ENCODE results near the gene CD1B. TPM values are rescaled to one million over a fixed set of nuclear protein-coding genes. Genes with fewer than 3 reads are reported as not detected.
"Not testable (repeated sequence)": the region's sequence is repeated elsewhere in the genome, so short reads cannot be mapped to it uniquely, and the experiment has no call there.

Gene CD1B
- total and polyA plus RNA-seq, 2 donors = 0.09 TPM; not detected in 1

DNA sequence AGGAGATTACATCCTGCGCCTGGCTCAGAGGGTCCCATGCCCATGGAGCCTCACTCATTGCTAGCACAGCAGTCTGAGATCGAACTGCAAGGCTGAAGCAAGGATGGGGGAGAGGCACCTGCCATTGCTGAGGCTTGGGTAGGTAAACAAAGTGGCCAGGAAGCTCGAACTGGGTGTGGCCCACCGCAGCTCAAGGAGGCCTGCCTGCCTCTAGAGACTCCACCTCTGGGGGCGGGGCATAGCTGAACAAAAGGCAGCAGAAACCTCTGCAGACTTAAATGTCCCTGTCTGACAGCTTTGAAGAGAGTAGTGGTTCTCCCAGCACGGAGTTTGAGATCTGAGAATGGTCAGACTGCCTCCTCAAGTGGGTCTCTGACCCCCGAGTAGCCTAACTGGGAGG is 5.1 kb upstream of the CD1B start:
- not testable (repeated sequence) for DNase-seq (ENCODE audit: extremely low spot score); H3K4me1 ChIP-seq (ENCODE audit: insufficient read depth); H3K27ac ChIP-seq (ENCODE audit: low read depth); H3K4me3 ChIP-seq (ENCODE audit: low read depth, low read length); H3K36me3 ChIP-seq (ENCODE audit: insufficient read depth)
- 69% methylated on average over 7 of the region's 7 CpGs for WGBS

DNA sequence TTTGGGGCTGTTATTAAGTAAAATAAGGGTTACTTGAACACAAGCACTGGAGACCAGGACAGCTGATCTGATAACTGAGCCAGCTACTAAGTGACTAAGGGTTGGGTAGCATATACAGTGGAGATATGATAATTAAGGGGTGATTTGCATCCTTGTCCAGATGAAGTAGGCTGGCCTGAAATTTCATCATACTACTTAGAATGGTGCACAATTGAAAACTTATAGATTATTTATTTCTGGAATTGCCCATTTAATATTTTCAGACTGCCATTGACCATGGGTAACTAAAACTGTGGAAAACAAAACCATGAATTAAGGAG is 3.8 kb upstream of the CD1B start:
- no peak overlapping the region for H3K4me3 ChIP-seq (ENCODE audit: low read depth, low read length)
- no peaks in the 10 kb centered on the region for H3K4me1 ChIP-seq (ENCODE audit: insufficient read depth)
- H3K36me3 ChIP-seq (ENCODE audit: insufficient read depth) = no peaks in the 10 kb centered on the region
- DNase-seq (ENCODE audit: extremely low spot score) = no peak
- no peak overlapping the region for H3K27ac ChIP-seq (ENCODE audit: low read depth)

GRCh38 chr1:158334526-158335212 is 3.3 kb upstream of the CD1B start:
- no peak for DNase-seq (ENCODE audit: extremely low spot score)
- H3K27ac ChIP-seq (ENCODE audit: low read depth) = no peak overlapping the region
- WGBS = 56% methylated on average over 2 of the region's 2 CpGs
- no peak overlapping the region for H3K4me3 ChIP-seq (ENCODE audit: low read depth, low read length)
- no peaks in the 10 kb centered on the region for H3K4me1 ChIP-seq (ENCODE audit: insufficient read depth)
- H3K36me3 ChIP-seq (ENCODE audit: insufficient read depth) = no peaks in the 10 kb centered on the region

DNA sequence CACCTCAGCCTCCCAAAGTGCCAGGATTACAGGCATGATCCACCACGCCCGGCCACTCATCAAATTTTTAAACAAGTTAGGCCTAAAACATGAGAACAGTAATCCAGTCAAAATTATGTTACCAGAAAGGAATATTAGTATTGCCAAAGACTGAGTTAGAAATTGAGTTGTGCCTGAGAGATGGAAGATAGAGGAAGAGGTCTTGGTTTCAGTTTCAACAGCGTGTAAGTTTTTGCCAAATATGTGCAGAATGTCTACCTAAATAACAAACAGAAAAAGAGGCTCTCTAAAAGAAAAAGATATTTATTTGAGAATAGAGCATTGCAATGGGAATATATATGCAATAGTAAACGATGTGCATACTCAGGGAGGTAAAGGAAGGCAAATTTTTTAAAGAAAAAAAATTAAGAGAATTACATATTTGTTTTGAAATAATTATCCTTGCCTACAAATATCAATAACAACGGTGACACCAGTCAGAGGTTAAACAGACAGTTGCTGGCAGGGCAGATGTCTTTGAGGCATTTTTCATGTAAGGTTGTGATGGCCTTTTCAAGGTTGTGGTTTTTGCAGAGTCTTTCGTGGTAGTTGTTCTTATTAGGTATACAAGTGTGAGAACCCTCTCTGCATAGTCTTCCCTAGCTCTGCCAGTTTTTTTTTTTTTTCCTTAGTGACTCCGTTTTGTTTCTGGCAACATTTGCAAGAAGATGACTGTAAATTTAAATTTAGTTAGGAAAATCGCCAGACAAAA is 2.2 kb upstream of the CD1B start:
- Histone ChIP-seq H3K36me3 (ENCODE audit: insufficient read depth) (no peaks in the 10 kb centered on the region), H3K27ac (ENCODE audit: low read depth) (no peak overlapping the region), H3K4me1 (ENCODE audit: insufficient read depth) (no peaks in the 10 kb centered on the region), H3K4me3 (ENCODE audit: low read depth, low read length) (no peak overlapping the region)
- no peak for DNase-seq (ENCODE audit: extremely low spot score)
- 62% methylated on average over 8 of the region's 8 CpGs for WGBS

- DNase-seq (ENCODE audit: extremely low spot score) = no peak
- H3K4me1 ChIP-seq (ENCODE audit: insufficient read depth) = no peaks in the 10 kb centered on the region
- WGBS = 89% methylated on average over 1 of the region's 1 CpG
Observed at GRCh38 chr1:158331106-158331425, 265 bp downstream of the CD1B start.

GRCh38 chr1:158330391-158331105 is 783 bp downstream of the CD1B start:
- no peaks in the 10 kb centered on the region for H3K36me3 ChIP-seq (ENCODE audit: insufficient read depth)
- no peak overlapping the region for H3K27ac ChIP-seq (ENCODE audit: low read depth)
- WGBS = 82% methylated on average over 11 of the region's 11 CpGs
- H3K4me1 ChIP-seq (ENCODE audit: insufficient read depth) = no peaks in the 10 kb centered on the region
- DNase-seq (ENCODE audit: extremely low spot score) = no peak
- H3K4me3 ChIP-seq (ENCODE audit: low read depth, low read length) = no peak overlapping the region

More at GRCh38 chr1:158331106-158331425, 265 bp downstream of the CD1B start:
- Histone ChIP-seq H3K27ac (ENCODE audit: low read depth) (no peak overlapping the region), H3K36me3 (ENCODE audit: insufficient read depth) (no peaks in the 10 kb centered on the region), H3K4me3 (ENCODE audit: low read depth, low read length) (no peak overlapping the region)

DNA sequence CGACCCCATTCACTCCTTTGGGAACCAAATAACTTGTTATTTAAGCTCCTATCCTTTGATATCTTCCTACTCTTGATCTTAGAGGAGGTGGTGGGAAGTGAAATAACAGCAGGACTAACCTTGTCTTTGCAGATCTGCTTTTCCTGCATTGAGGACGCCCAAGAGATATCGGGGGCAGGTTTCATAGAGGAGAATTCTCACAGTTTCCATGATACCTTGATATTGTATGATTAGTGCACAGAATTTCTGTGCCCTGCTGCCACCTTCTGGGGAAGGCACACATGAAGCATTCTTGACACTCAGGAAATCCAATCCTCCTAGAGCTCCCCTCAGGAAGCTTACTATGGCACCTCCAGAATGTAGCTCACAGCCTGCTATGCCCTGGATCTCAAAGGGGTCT is 1.6 kb downstream of the CD1B start:
- H3K4me1 ChIP-seq (ENCODE audit: insufficient read depth) = no peaks in the 10 kb centered on the region
- no peaks in the 10 kb centered on the region for H3K36me3 ChIP-seq (ENCODE audit: insufficient read depth)
- no peak for DNase-seq (ENCODE audit: extremely low spot score)
- no peak overlapping the region for H3K4me3 ChIP-seq (ENCODE audit: low read depth, low read length)
- WGBS = 83% methylated on average over 3 of the region's 3 CpGs
- H3K27ac ChIP-seq (ENCODE audit: low read depth) = no peak overlapping the region

- H3K27ac ChIP-seq (ENCODE audit: low read depth) = no peak overlapping the region
- 90% methylated on average over 7 of the region's 7 CpGs for WGBS
- no peak for DNase-seq (ENCODE audit: extremely low spot score)
Observed at GRCh38 chr1:158329300-158329699, 2.0 kb downstream of the CD1B start.

GRCh38 chr1:158328426-158328825 is 2.9 kb downstream of the CD1B start:
- DNase-seq (ENCODE audit: extremely low spot score) = no peak
- no peaks in the 10 kb centered on the region for H3K4me1 ChIP-seq (ENCODE audit: insufficient read depth)
- H3K27ac ChIP-seq (ENCODE audit: low read depth) = no peak overlapping the region
- 84% methylated on average over 3 of the region's 3 CpGs for WGBS
- H3K36me3 ChIP-seq (ENCODE audit: insufficient read depth) = no peaks in the 10 kb centered on the region
- no peak overlapping the region for H3K4me3 ChIP-seq (ENCODE audit: low read depth, low read length)

More at GRCh38 chr1:158329300-158329699, 2.0 kb downstream of the CD1B start:
- H3K4me1 ChIP-seq (ENCODE audit: insufficient read depth) = no peaks in the 10 kb centered on the region
- no peaks in the 10 kb centered on the region for H3K36me3 ChIP-seq (ENCODE audit: insufficient read depth)
- no peak overlapping the region for H3K4me3 ChIP-seq (ENCODE audit: low read depth, low read length)

- H3K27ac ChIP-seq (ENCODE audit: low read depth) = no peak overlapping the region
- no peaks in the 10 kb centered on the region for H3K36me3 ChIP-seq (ENCODE audit: insufficient read depth)
- no peak for DNase-seq (ENCODE audit: extremely low spot score)
- no peak overlapping the region for H3K4me3 ChIP-seq (ENCODE audit: low read depth, low read length)
- H3K4me1 ChIP-seq (ENCODE audit: insufficient read depth) = no peaks in the 10 kb centered on the region
Observed at GRCh38 chr1:158327481-158327880, 3.9 kb downstream of the CD1B start.

DNA sequence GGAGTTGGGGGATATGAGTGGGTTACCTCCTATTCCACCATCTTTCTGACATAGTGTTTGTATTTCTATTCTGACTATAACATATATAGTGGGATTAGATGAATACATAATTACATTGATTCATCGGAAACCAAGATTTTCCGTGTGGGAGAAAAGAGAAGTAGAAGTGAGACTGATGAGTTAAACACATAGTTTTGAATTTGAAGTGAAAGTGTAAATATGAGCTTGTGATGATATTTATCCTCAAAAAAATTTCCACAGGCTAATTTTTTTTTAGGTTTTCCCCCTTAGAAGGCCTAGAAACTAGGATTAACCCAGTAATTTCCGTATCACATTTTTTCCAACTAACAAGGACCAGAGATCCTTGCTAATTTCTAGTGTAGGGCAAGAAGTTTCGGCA is 6.9 kb downstream of the CD1B start:
- Histone ChIP-seq H3K36me3 (ENCODE audit: insufficient read depth) (no peaks in the 10 kb centered on the region), H3K4me1 (ENCODE audit: insufficient read depth) (no peaks in the 10 kb centered on the region), H3K27ac (ENCODE audit: low read depth) (no peak overlapping the region), H3K4me3 (ENCODE audit: low read depth, low read length) (no peak overlapping the region)
- 86% methylated on average over 4 of the region's 4 CpGs for whole genome bisulfite sequencing
- no peak for DNase-seq (ENCODE audit: extremely low spot score)

- Histone ChIP-seq H3K4me1 (ENCODE audit: insufficient read depth) (no peaks in the 10 kb centered on the region), H3K36me3 (ENCODE audit: insufficient read depth) (no peaks in the 10 kb centered on the region), H3K27ac (ENCODE audit: low read depth) (no peak overlapping the region), H3K4me3 (ENCODE audit: low read depth, low read length) (no peak overlapping the region)
- no peak for DNase-seq (ENCODE audit: extremely low spot score)
- WGBS = 56% methylated on average over 1 of the region's 1 CpG
Observed at GRCh38 chr1:158323866-158324265, 7.5 kb downstream of the CD1B start.

DNA sequence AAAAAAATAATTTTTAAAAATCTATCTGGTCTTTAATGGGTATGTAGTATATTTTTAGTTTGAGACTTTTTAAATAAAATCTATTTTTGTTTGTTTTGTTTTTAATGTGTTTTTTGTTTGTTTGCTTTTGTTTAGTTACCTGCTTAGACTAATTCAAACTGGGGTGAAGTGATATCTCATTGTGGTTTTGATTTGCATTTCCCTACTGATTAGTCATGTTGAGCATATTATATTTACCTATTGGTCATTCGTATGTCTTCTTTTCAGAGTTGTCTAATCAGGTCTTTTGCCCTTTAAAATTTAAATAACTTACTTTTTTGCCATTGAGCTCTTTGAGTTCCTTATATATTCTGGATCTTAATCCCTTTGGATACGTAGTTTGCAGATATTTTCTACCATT is 20.3 kb downstream of the CD1B start:
- no peak overlapping the region for H3K4me3 ChIP-seq (ENCODE audit: low read depth, low read length)
- no peak for DNase-seq (ENCODE audit: extremely low spot score)
- no peak overlapping the region for H3K27ac ChIP-seq (ENCODE audit: low read depth)
- H3K36me3 ChIP-seq (ENCODE audit: insufficient read depth) = no peaks in the 10 kb centered on the region
- 68% methylated on average over 2 of the region's 2 CpGs for WGBS
- H3K4me1 ChIP-seq (ENCODE audit: insufficient read depth) = no peaks in the 10 kb centered on the region

DNA sequence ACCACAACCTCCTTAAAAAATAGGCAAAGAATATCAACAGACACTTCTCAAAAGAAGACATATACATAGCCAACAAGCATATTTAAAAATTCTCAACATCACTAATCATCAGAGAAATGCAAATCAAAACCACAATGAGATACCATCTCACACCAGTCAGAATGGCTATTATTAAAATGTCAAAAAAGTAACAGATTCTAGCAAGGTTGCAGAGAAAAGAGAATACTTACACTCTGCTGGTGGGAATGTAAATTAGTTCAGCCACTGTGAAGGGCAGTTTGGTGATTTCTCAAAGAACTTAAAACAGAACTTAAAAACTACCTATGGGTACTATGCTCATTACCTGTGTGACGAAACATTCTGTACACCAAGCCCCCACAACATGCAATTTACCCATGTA is 20.7 kb downstream of the CD1B start:
- Histone ChIP-seq H3K4me1 (ENCODE audit: insufficient read depth) (no peaks in the 10 kb centered on the region), H3K27ac (ENCODE audit: low read depth) (no peak overlapping the region), H3K36me3 (ENCODE audit: insufficient read depth) (no peaks in the 10 kb centered on the region), H3K4me3 (ENCODE audit: low read depth, low read length) (no peak overlapping the region)
- DNase-seq (ENCODE audit: extremely low spot score) = no peak
- 78% methylated on average over 1 of the region's 1 CpG for WGBS

All from urinary bladder (tissue), 4 donors.